Hepatocyte (in vitro differentiated cells): ENCODE data around the gene KANK2. TPM values are rescaled to one million over a fixed set of nuclear protein-coding genes. Genes with fewer than 3 reads are reported as not detected.
"Not testable (repeated sequence)": the region's sequence is repeated elsewhere in the genome, so short reads cannot be mapped to it uniquely, and the experiment has no call there.

ENCODE experiments used
- DNase-seq: peaks from one replicate; pipeline ENCODE4 v3.0.0-alpha.2; 2016; ENCODE audit warnings: low spot score
- H2AFZ ChIP-seq: fragments of 200-600 bp; sonication (generic); 2 replicates; pipeline ENCODE4 v1.6.0; 2016; ENCODE audit warnings: antibody characterized with exemption, mild to moderate bottlenecking
- H3K27ac ChIP-seq: fragments of 200-600 bp; sonication (generic); 2 replicates; pipeline ENCODE4 v1.5.1; 2016; ENCODE audit warnings: mild to moderate bottlenecking
- H3K27me3 ChIP-seq: fragments of 200-600 bp; sonication (generic); 2 replicates; pipeline ENCODE4 v1.6.1; 2016
- H3K36me3 ChIP-seq: fragments of 200-600 bp; sonication (generic); replicated peaks from 2 replicates; pipeline ENCODE4 v1.5.1; 2016; ENCODE audit warnings: low read depth; ENCODE audit not compliant: insufficient read depth
- H3K4me1 ChIP-seq: fragments of 200-600 bp; sonication (generic); 2 replicates; pipeline ENCODE4 v1.5.1; 2016; ENCODE audit warnings: mild to moderate bottlenecking, moderate library complexity; ENCODE audit not compliant: insufficient read depth
- H3K4me2 ChIP-seq: fragments of 200-600 bp; sonication (generic); 2 replicates; pipeline ENCODE4 v1.6.0; 2016
- H3K4me3 ChIP-seq: fragments of 200-600 bp; sonication (generic); 2 replicates; pipeline ENCODE4 v1.5.1; 2016; ENCODE audit warnings: mild to moderate bottlenecking
- H3K79me2 ChIP-seq: fragments of 200-600 bp; sonication (generic); 2 replicates; pipeline ENCODE4 v1.6.0; 2017; ENCODE audit warnings: mild to moderate bottlenecking
- H3K9me2 ChIP-seq: fragments of 200-600 bp; sonication (generic); replicated peaks from 2 replicates; pipeline ENCODE4 v1.6.0; 2017; ENCODE audit warnings: mild to moderate bottlenecking; ENCODE audit not compliant: insufficient read depth
- H3K9me3 ChIP-seq: fragments of 200-600 bp; sonication (generic); 2 replicates; pipeline ENCODE4 v1.5.1; 2016; ENCODE audit warnings: low read depth, mild to moderate bottlenecking
- H4K20me1 ChIP-seq: fragments of 200-600 bp; sonication (generic); 2 replicates; pipeline ENCODE4 v1.6.0; 2016; ENCODE audit warnings: mild to moderate bottlenecking; ENCODE audit not compliant: insufficient read depth, poor library complexity, severe bottlenecking
- EZH2 ChIP-seq: fragments of 200-600 bp; sonication (generic); IDR thresholded peaks from 2 replicates; pipeline ENCODE4 v1.6.1; 2016; ENCODE audit warnings: antibody characterized with exemption, mild to moderate bottlenecking, borderline replicate concordance
- EZH2phosphoT487 ChIP-seq: fragments of 200-600 bp; sonication (generic); IDR thresholded peaks from one replicate; pipeline ENCODE4 v1.6.1; 2018; ENCODE audit warnings: antibody characterized with exemption, mild to moderate bottlenecking, low read depth, moderate library complexity; ENCODE audit not compliant: unreplicated experiment, severe bottlenecking
- WGBS: methylation state at CpG from one replicate; pipeline ENCODE4 v1.1.6; 2016; ENCODE audit warnings: low lambda C conversion rate; ENCODE audit errors: missing lambda C conversion rate; 5-methylcytosine and 5-hydroxymethylcytosine counted together
- polyA plus RNA-seq: library from polyadenylated mRNA; unstranded; fragments of >200 nt; fragmentation: Nextera tagmentation; extraction: Ambion mirVana; gene quantifications from 2 replicates; pipeline ENCODE4 v1.2.1, GENCODE V29; 2016
- total RNA-seq: library from RNA; depleted of rRNA; stranded (reverse); fragments of >200 nt; gene quantifications from 2 replicates; pipeline ENCODE4 v1.2.3, GENCODE V29; 2014
- TF ChIP-seq, protein P1 (sequence below): fragments of 200-600 bp; sonication (generic); IDR thresholded peaks from 2 replicates; pipeline ENCODE4 v1.5.1; 2016; ENCODE audit warnings: antibody characterized with exemption, mild to moderate bottlenecking; ENCODE audit not compliant: poor library complexity

KANK2 gene
- total and polyA plus RNA-seq, 2 experiments from 2014 or later: 39.6 to 60.3 TPM

DNA sequence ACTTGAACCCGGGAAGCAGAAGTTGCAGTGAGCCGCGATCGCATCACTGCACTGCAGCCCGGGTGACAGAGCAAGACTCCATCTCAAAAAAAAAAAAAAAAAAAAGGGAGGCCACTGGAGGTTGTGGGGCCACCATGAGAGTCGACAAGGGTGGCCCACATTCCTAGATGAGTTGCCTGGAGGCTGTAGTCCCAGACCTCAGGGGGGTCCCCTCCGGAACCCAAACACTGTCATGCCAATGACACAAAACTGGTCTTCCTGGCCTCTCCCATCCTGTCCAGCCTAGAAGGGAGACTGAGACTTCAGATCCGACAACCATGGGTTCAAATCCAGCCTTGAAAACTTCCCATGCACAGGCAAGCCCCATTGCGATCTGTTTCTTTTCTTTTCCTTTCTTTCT, 56.4 kb downstream of the KANK2 start:
- no peaks in the 10 kb centered on the region for H3K9me3 ChIP-seq
- H3K4me3 ChIP-seq: no peak overlapping the region
- H3K36me3 ChIP-seq: no peaks in the 10 kb centered on the region
- H3K27me3 ChIP-seq: no peaks in the 10 kb centered on the region
- TF ChIP-seq, protein P1, sequence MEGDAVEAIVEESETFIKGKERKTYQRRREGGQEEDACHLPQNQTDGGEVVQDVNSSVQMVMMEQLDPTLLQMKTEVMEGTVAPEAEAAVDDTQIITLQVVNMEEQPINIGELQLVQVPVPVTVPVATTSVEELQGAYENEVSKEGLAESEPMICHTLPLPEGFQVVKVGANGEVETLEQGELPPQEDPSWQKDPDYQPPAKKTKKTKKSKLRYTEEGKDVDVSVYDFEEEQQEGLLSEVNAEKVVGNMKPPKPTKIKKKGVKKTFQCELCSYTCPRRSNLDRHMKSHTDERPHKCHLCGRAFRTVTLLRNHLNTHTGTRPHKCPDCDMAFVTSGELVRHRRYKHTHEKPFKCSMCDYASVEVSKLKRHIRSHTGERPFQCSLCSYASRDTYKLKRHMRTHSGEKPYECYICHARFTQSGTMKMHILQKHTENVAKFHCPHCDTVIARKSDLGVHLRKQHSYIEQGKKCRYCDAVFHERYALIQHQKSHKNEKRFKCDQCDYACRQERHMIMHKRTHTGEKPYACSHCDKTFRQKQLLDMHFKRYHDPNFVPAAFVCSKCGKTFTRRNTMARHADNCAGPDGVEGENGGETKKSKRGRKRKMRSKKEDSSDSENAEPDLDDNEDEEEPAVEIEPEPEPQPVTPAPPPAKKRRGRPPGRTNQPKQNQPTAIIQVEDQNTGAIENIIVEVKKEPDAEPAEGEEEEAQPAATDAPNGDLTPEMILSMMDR: no peak
- no peak for TF ChIP-seq EZH2
- TF ChIP-seq EZH2phosphoT487: no peak
- WGBS: 92% methylated on average over 9 of the region's 9 CpGs
- no peaks in the 10 kb centered on the region for H3K9me2 ChIP-seq
- peaks cover 59% of the 10 kb centered on the region for H3K4me1 ChIP-seq
- no peak overlapping the region for H3K4me2 ChIP-seq
- H3K79me2 ChIP-seq: no peaks in the 10 kb centered on the region
- no peak overlapping the region for H3K27ac ChIP-seq
- no peaks in the 10 kb centered on the region for H4K20me1 ChIP-seq
- no peak for DNase-seq
- no peak overlapping the region for H2AFZ ChIP-seq

DNA sequence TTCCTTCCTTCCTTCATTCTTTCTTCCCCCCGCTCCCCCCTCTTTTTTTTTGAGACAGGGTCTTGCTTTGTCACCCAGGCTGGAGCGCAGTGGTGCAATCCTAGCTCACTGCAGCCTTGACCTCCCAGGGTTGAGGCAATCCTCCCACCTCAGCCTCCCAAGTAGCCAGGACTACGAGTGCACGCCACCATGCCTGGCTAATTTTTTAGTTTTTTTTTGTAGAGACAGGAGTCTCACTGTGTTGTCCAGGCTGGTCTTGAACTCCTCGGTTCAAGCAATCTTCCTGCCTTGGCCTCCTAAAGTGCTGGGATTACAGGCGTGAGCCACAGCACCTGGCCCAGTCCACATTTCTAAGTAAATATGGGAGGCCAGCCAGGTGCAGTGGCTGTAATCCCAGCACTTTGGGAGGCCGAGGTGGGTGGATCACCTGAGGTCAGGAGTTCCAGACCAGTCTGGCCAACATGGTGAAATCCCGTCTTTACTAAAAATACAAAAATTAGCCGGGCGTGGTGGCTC, 57.3 kb downstream of the KANK2 start:
- H3K4me1 ChIP-seq: peaks cover 59% of the 10 kb centered on the region
- not testable (repeated sequence) for H3K9me2 ChIP-seq, H4K20me1 ChIP-seq, H3K27me3 ChIP-seq, H3K9me3 ChIP-seq, DNase-seq, H2AFZ ChIP-seq, H3K4me2 ChIP-seq, H3K36me3 ChIP-seq, H3K79me2 ChIP-seq, H3K4me3 ChIP-seq
- peak overlapping the region; percentile 93 for H3K27ac ChIP-seq
- WGBS: 91% methylated on average over 9 of the region's 10 CpGs

- H3K9me3 ChIP-seq: no peaks in the 10 kb centered on the region
- peak overlapping the region; percentile 33 for H2AFZ ChIP-seq
- DNase-seq: peak; percentile 86
- H3K27me3 ChIP-seq: no peaks in the 10 kb centered on the region
- no peaks in the 10 kb centered on the region for H3K36me3 ChIP-seq
- peak overlapping the region; percentile 93 for H3K27ac ChIP-seq
- peak overlapping the region; percentile 85 for H3K4me2 ChIP-seq
- 19% methylated on average over 11 of the region's 13 CpGs for WGBS
- peaks cover 49% of the 10 kb centered on the region for H3K4me1 ChIP-seq
- no peaks in the 10 kb centered on the region for H3K79me2 ChIP-seq
- H3K9me2 ChIP-seq: no peaks in the 10 kb centered on the region
- TF ChIP-seq, protein P1: no peak
- no peak for TF ChIP-seq EZH2phosphoT487
- no peak for TF ChIP-seq EZH2
- H4K20me1 ChIP-seq: no peaks in the 10 kb centered on the region
- H3K4me3 ChIP-seq: no peak overlapping the region
Measured at GRCh38 chr19:11138601-11139300, 58.6 kb downstream of the KANK2 start.

DNA sequence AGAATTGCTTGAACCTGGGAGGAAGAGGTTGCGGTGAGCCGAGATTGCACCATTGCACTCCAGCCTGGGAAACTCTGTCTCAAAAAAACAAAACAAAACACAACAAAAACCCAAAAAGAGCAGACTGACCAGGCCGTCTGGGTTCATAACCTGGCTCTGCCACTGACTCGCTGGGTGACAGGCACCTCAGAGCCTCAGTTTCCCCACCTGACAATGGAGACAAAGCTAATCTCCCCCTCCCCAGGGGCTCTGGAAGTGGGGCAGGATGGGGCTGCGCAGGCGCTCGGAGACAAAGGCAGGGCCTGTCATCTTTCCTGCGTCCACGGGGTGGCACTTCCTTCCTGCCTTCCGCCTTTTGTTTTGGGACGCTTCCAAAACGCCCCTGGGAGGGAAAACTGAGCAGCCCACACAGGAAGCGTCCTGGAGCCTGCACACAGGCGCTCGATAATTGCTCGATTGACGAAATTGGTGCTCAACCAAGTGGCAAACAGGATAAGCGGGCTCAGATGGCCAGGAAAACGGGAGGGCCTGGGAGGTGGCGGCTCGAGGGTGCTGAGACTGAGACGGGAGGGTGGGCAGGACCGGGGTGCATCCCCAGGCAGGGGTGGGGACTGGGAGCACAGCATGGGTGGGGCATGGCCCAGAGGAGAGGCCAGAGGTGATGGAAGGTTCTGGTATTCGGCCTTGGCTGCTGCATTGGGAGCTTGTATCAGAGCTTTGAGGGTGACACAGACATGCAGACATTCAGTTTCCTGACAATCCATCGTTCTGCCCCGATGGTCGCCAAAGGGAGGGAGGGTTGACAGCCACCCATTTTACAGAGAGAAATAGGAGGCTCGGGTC, 59.6 kb downstream of the KANK2 start:
- peak; percentile 88 for DNase-seq
- Histone ChIP-seq H2AFZ (peak overlapping the region; percentile 77), H3K9me2 (no peaks in the 10 kb centered on the region), H4K20me1 (no peaks in the 10 kb centered on the region), H3K27ac (peak overlapping the region; percentile 93), H3K36me3 (no peaks in the 10 kb centered on the region), H3K79me2 (no peaks in the 10 kb centered on the region), H3K27me3 (no peaks in the 10 kb centered on the region), H3K4me1 (peaks cover 39% of the 10 kb centered on the region), H3K4me2 (peak overlapping the region; percentile 85), H3K9me3 (no peaks in the 10 kb centered on the region), H3K4me3 (peak overlapping the region; percentile 20)
- WGBS: 7% methylated on average over 26 of the region's 28 CpGs
- TF ChIP-seq, protein P1: peak; percentile 90
- no peak for TF ChIP-seq EZH2
